ENCODE measurements around the gene NARS2.

NARS2 gene

DNA sequence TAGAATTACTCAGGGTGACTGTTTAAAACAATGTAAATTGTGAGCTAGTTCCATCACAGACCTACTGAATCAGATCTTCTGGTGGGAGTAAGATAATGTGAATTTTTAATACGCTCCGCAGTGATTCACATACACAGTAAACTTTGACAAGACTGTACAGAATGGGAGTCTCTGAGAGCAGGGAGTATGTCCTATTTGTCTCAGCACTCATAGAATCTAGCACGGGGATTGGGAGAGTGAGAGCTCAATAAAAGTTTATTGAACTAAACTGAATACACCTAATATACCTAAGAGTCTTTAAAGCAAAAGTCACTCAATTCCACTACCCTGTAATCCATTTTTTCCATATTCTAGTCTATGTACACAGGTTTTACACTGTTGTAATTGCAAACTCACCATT is 145.9 kb downstream of the NARS2 start:
- TF ChIP-seq CTCF (IDR thresholded peaks at IDR 0.05; ENCODE audit: insufficient read depth, low read length, missing control alignments), result no peak
- ChIA-PET CTCF (interaction anchor here (1.3 to 5.9 kb wide), 4 partner anchors 7 to 201 kb away, joined by 3 to 32 read pairs (median 24); partner anchors contain the start of gene GAB2), POLR2A (no interaction called here)
- DNase-seq (ENCODE audit: low read depth, low spot score), result no peak
- H3K4me3 ChIP-seq (ENCODE audit: low read depth, low read length), result no peak overlapping the region

DNA sequence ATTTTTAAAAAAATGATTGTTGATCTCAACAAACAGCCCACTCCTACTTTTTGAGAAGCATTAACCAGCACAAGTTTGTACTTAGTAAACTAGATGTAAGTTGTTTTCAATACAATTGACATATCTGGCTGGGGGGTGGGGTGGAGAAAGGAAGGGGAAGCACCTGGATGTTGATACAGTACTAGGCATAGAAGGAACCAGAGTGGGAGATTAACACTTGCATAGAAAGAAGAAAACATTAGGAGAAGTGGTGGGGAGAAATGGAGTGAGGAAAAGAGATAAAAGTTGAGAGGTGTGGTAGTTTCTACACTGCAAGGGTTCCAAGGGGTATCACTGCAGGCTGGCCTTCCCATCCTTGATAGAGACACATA is 146.4 kb downstream of the NARS2 start:
- no peak for TF ChIP-seq CTCF (IDR thresholded peaks at IDR 0.05; ENCODE audit: insufficient read depth, low read length, missing control alignments)
- no peak overlapping the region for H3K4me3 ChIP-seq (ENCODE audit: low read depth, low read length)
- no peak for DNase-seq (ENCODE audit: low read depth, low spot score)
- ChIA-PET POLR2A (no interaction called here), CTCF (interaction anchor here (1.3 to 5.9 kb wide), 4 partner anchors 7 to 200 kb away, joined by 3 to 32 read pairs (median 24); partner anchors contain the start of gene GAB2)

DNA sequence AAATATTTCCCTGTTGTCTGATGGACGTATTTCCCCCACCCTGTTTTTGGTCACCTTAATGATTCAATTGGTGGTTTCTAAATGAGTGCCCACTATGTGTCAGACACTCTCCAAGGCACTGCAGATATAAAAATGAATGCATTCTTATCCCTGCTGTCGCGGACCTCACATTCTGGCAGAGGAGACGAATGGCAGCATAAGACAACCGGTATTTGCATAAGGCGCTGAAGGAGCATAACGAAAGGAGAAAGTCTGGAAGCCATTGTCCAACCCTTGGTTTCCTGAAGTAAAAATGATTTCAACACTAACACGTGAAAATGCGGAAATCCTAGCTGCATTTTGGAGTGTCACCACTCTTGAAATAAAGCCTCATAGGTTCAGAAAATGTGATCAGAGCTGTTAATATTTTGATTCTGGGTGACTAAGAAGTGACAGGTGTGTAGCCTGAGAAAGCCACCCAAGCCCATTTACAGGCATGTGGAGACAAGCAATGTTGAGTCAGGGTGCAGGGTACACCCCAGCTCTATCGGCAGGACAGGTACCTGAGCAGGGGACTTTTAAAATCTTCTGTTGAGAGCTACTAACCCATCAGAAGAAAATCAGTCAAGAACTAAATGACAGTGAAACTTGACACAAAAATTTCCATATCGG is 146.9 kb downstream of the NARS2 start:
- ChIA-PET CTCF (interaction anchor here (1.6 to 5.9 kb wide), 3 partner anchors 10 to 140 kb away, joined by 3 to 32 read pairs (median 17); partner anchors contain the start of gene GAB2), POLR2A (no interaction called here)
- H3K4me3 ChIP-seq (ENCODE audit: low read depth, low read length), result no peak overlapping the region
- DNase-seq (ENCODE audit: low read depth, low spot score), result no peak
- TF ChIP-seq CTCF (IDR thresholded peaks at IDR 0.05; ENCODE audit: insufficient read depth, low read length, missing control alignments), result no peak

GRCh38 chr11:78426845-78427244 is 147.8 kb downstream of the NARS2 start:
- DNase-seq (ENCODE audit: low read depth, low spot score), result no peak
- TF ChIP-seq CTCF (IDR thresholded peaks at IDR 0.05; ENCODE audit: insufficient read depth, low read length, missing control alignments), result no peak
- POLR2A ChIA-PET, result no interaction called here
- H3K4me3 ChIP-seq (ENCODE audit: low read depth, low read length), result no peak overlapping the region
- CTCF ChIA-PET, result interaction anchor here (1.6 to 5.9 kb wide), 2 partner anchors 9 to 141 kb away, joined by 3 to 32 read pairs; partner anchors contain the start of gene GAB2

- POLR2A ChIA-PET, result no interaction called here
Measured at GRCh38 chr11:78425399-78426070, 149.1 kb downstream of the NARS2 start.

More at GRCh38 chr11:78425399-78426070, 149.1 kb downstream of the NARS2 start:
- TF ChIP-seq CTCF (IDR thresholded peaks at IDR 0.05; ENCODE audit: insufficient read depth, low read length, missing control alignments), result no peak
- CTCF ChIA-PET, result interaction anchor here (1.3 to 1.8 kb wide), 4 partner anchors 9 to 276 kb away, joined by 3 to 6 read pairs (median 5); no protein-coding TSS in a partner anchor
- H3K4me3 ChIP-seq (ENCODE audit: low read depth, low read length), result no peak overlapping the region
- DNase-seq (ENCODE audit: low read depth, low spot score), result no peak

Measured in AG04449 (cell line).